ENCODE results near the gene EPSTI1. TPM values are rescaled to one million over a fixed set of nuclear protein-coding genes. Genes with fewer than 3 reads are reported as not detected.

EPSTI1 gene
- total and polyA plus RNA-seq, 11 donors = 1.3 to 36.1 (median 4.5) TPM

- intact Hi-C loops (cut with DNase I) = no loop called here
- Histone ChIP-seq H3K9me3 (no peaks in the 10 kb centered on the region), H3K27me3 (no peaks in the 10 kb centered on the region), H3K36me3 (peaks cover 0 to 82% (median 0%) of the 10 kb centered on the region in 9 donors), H3K27ac (no peak overlapping the region), H3K4me3 (no peak overlapping the region), H3K4me1 (peaks cover 0 to 23% (median 4%) of the 10 kb centered on the region in 12 donors)
- ATAC-seq (no peak), DNase-seq (no peak)
- TF ChIP-seq POLR2A (IDR thresholded peaks at IDR 0.05) (no peak), CTCF (IDR thresholded peaks at IDR 0.05) (no peak)
- 75 to 90% (median 88%) methylated on average over 3 of the region's 3 CpGs for WGBS, 4 donors
These were observed 92.8 kb downstream of the EPSTI1 start for GRCh38 chr13:42899266-42899665.

DNA sequence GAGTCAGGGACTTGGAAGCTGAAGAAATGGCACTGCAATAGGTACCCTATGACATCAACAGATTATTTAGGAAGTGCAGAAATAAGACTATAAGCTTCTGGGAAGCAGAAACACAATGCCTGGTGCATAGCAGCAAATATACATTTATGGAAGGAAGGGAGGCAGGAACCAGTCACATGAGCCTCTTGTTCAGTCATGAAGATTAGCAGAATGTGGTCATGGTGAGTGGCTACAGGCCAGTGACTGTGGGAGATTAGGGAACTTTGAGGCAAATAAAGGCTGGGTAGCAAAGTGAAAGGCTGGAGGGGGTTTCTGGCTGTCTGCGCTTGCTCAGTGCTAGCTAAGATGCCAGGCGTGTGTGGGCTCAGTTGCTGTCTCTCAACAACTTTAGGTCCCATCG, 96.3 kb downstream of the EPSTI1 start:
- 93 to 99% (median 96%) methylated on average over 3 of the region's 3 CpGs for WGBS, 4 donors
- H3K36me3 ChIP-seq = peaks cover 0 to 98% (median 0%) of the 10 kb centered on the region in 9 donors
- H3K9me3 ChIP-seq = no peaks in the 10 kb centered on the region
- ATAC-seq (no peak), DNase-seq (no peak)
- H3K27me3 ChIP-seq = no peaks in the 10 kb centered on the region
- no peak for TF ChIP-seq CTCF (IDR thresholded peaks at IDR 0.05)
- no peak for TF ChIP-seq POLR2A (IDR thresholded peaks at IDR 0.05)
- peak overlapping the region in 2 of 12 donors; percentile 30 to 51 for H3K27ac ChIP-seq
- H3K4me3 ChIP-seq = no peak overlapping the region
- peaks cover 0 to 42% (median 6%) of the 10 kb centered on the region in 12 donors for H3K4me1 ChIP-seq
- intact Hi-C loops (cut with DNase I) = no loop called here

- H3K4me3 ChIP-seq = no peak overlapping the region
- ATAC-seq (peak in 2 of 4 donors; percentile 29 to 72), DNase-seq (peak in 4 of 5 donors; percentile 38 to 66 (median 42))
- intact Hi-C loops (cut with DNase I) = no loop called here
- H3K36me3 ChIP-seq = peaks cover 0 to 90% (median 0%) of the 10 kb centered on the region in 9 donors
- WGBS, 4 donors = 26 to 37% (median 31%) methylated on average over 4 of the region's 4 CpGs
- no peaks in the 10 kb centered on the region for H3K27me3 ChIP-seq
- peaks cover 0 to 42% (median 6%) of the 10 kb centered on the region in 12 donors for H3K4me1 ChIP-seq
- TF ChIP-seq POLR2A (IDR thresholded peaks at IDR 0.05) (no peak), CTCF (IDR thresholded peaks at IDR 0.05) (no peak)
- H3K9me3 ChIP-seq = no peaks in the 10 kb centered on the region
- peak overlapping the region in 2 of 12 donors; percentile 30 to 51 for H3K27ac ChIP-seq
These were observed 97.2 kb downstream of the EPSTI1 start for GRCh38 chr13:42894765-42895243.

DNA sequence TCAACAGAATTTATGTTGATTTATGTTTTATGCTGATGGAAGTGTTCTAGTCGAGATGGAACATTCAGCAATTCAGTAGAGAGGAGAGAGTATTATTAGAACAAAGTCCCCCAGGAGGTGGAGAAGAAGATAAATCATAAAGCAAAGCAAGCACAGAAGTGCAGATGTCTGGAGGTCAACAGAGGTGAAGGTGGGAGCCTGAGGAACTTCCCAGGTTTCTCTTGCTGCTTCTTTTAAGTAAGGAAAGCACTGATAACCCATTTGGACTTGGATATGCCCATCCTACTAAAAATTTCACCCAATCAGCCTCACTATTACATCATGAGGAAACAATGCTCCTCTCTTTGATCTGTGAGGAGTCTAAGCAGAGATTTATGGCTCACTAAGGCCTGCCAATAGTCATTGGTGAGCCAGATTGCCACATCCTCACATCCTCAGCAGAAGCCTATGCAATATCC, 98.8 kb downstream of the EPSTI1 start:
- intact Hi-C loops (cut with DNase I) = no loop called here
- Histone ChIP-seq H3K9me3 (no peaks in the 10 kb centered on the region), H3K36me3 (peaks cover 0 to 89% (median 5%) of the 10 kb centered on the region in 9 donors), H3K4me1 (peaks cover 0 to 42% (median 6%) of the 10 kb centered on the region in 12 donors), H3K27me3 (no peaks in the 10 kb centered on the region), H3K4me3 (no peak overlapping the region), H3K27ac (peak overlapping the region in 2 of 12 donors; percentile 11 to 12)
- 19 to 43% (median 30%) methylated on average over 1 of the region's 1 CpG for WGBS, 4 donors
- ATAC-seq = no peak
- TF ChIP-seq POLR2A (IDR thresholded peaks at IDR 0.05) (no peak), CTCF (IDR thresholded peaks at IDR 0.05) (no peak)
- no peak for DNase-seq
